ENCODE results near the gene ZNF264. TPM values are rescaled to one million over a fixed set of nuclear protein-coding genes. Genes with fewer than 3 reads are reported as not detected.

Gene ZNF264
- total RNA-seq, 3 donors from 2014 or later (not counting 1 experiment from before 2014, with no cell fraction given) = 50.4 to 62.1 (median 54.2) TPM

DNA sequence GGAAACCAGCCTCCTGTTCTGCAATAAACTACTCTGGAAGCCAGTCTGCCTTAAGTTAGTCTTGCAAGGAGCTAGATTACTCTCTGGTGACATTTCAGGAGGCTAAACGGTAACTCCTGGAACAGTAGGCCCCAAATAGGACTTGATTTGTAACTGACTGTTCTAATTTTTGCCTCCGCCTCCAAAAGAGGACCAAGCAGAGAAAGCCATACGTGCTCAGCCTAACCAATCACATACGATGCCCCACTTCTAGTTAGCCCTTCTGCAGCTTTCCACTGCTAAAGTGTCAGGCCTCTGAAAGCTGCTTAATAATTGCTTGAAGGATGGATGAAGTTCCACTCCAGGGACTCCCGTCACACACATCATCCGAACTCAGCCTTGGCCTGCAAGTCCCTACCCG lies 49.9 kb downstream of the ZNF264 start:
- H3K4me3 Mint-ChIP-seq = peak overlapping the region; percentile 95
- peak in 1 of 3 donors; percentile 3 for ATAC-seq
- H3K36me3 Mint-ChIP-seq = no peaks in the 10 kb centered on the region
- H3K9me3 ChIP-seq (ENCODE audit: control insufficient read depth, insufficient read depth, low read length) = no peaks in the 10 kb centered on the region
- intact Hi-C loops (cut with micrococcal nuclease) = loop anchor here (2.0 kb wide), 1 partner anchor 110 kb away; the partner anchor contains the start of gene ZNF304
- H3K27ac Mint-ChIP-seq = peak overlapping the region; percentile 94 to 96
- H3K9me3 Mint-ChIP-seq = no peaks in the 10 kb centered on the region
- H3K27me3 Mint-ChIP-seq (ENCODE audit: low read depth in 2 of 2) = no peaks in the 10 kb centered on the region
- H3K36me3 ChIP-seq (ENCODE audit: control insufficient read depth, insufficient read depth, low read length) = peaks cover 16% of the 10 kb centered on the region
- H3K27me3 ChIP-seq (ENCODE audit: control insufficient read depth, insufficient read depth, low read length) = no peaks in the 10 kb centered on the region
- H3K4me1 ChIP-seq (ENCODE audit: control insufficient read depth, insufficient read depth, low read length) = peaks cover 22% of the 10 kb centered on the region
- peaks cover 29 to 34% of the 10 kb centered on the region in 2 donors for H3K4me1 Mint-ChIP-seq
- TF ChIP-seq, protein P1, sequence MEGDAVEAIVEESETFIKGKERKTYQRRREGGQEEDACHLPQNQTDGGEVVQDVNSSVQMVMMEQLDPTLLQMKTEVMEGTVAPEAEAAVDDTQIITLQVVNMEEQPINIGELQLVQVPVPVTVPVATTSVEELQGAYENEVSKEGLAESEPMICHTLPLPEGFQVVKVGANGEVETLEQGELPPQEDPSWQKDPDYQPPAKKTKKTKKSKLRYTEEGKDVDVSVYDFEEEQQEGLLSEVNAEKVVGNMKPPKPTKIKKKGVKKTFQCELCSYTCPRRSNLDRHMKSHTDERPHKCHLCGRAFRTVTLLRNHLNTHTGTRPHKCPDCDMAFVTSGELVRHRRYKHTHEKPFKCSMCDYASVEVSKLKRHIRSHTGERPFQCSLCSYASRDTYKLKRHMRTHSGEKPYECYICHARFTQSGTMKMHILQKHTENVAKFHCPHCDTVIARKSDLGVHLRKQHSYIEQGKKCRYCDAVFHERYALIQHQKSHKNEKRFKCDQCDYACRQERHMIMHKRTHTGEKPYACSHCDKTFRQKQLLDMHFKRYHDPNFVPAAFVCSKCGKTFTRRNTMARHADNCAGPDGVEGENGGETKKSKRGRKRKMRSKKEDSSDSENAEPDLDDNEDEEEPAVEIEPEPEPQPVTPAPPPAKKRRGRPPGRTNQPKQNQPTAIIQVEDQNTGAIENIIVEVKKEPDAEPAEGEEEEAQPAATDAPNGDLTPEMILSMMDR (IDR thresholded peaks at IDR 0.05) = no peak
- peak overlapping the region; percentile 87 for H3K27ac ChIP-seq (ENCODE audit: low read length)
- H3K4me3 ChIP-seq (ENCODE audit: low read length) = peak overlapping the region; percentile 78
- no peak for DNase-seq
- WGBS (ENCODE audit: insufficient coverage) = 36% methylated on average over 7 of the region's 7 CpGs

DNA sequence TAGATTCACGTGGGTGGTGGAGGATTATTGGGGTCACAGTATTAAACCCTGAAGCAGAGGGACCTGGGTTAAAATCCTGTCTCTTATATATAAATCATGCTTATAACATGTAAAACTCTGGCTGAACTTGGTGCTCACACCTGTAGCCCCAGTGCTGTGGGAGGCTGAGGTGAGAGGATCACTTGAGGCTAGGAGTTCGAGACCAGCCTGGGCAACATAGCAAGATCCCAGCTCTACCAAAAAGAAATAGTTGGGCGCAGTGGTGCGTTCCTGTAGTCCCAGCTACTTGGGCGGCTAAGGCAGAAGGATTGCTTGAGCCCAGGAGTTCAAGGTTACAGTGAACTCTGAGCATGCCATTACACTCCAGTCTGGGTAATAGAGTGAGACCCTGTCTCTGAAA lies 51.5 kb downstream of the ZNF264 start:
- DNase-seq (no peak), ATAC-seq (no peak)
- Histone ChIP-seq H3K4me3 (ENCODE audit: low read length) (no peak overlapping the region), H3K27me3 (ENCODE audit: control insufficient read depth, insufficient read depth, low read length) (no peaks in the 10 kb centered on the region), H3K36me3 (ENCODE audit: control insufficient read depth, insufficient read depth, low read length) (peaks cover 19% of the 10 kb centered on the region), H3K9me3 (ENCODE audit: control insufficient read depth, insufficient read depth, low read length) (no peaks in the 10 kb centered on the region), H3K4me1 (ENCODE audit: control insufficient read depth, insufficient read depth, low read length) (peaks cover 22% of the 10 kb centered on the region), H3K27ac (ENCODE audit: low read length) (no peak overlapping the region)
- Mint-ChIP-seq H3K9me3 (no peaks in the 10 kb centered on the region), H3K4me1 (peaks cover 29 to 34% of the 10 kb centered on the region in 2 donors), H3K36me3 (no peaks in the 10 kb centered on the region), H3K27me3 (ENCODE audit: low read depth in 2 of 2) (no peaks in the 10 kb centered on the region), H3K27ac (no peak overlapping the region), H3K4me3 (no peak overlapping the region)
- intact Hi-C loops (cut with micrococcal nuclease) = no loop called here
- TF ChIP-seq, protein P1 (IDR thresholded peaks at IDR 0.05) = no peak
- 93% methylated on average over 4 of the region's 5 CpGs for WGBS (ENCODE audit: insufficient coverage)

DNA sequence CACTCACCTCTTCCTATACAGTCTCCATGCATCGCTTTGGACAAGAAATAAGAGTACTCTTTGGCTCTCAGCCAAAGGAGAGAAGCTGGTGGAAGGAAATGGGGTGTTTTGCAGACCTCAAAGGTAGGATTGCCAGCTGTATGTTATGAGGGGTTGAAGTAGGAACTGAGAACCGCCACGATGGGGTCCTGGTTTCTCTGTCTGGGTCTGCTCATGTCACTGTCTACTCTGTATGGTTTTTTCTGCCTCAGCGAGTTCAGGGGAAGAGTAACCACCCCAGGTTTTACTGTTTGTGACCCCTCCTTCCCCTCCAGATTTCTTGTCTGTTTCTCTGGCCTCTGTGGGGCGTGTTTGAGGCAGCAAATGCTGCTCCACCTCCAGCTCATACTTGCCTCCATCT lies 53.2 kb downstream of the ZNF264 start:
- DNase-seq (no peak), ATAC-seq (no peak)
- Mint-ChIP-seq H3K27ac (no peak overlapping the region), H3K4me1 (peaks cover 29 to 34% of the 10 kb centered on the region in 2 donors), H3K36me3 (no peaks in the 10 kb centered on the region), H3K4me3 (no peak overlapping the region), H3K9me3 (no peaks in the 10 kb centered on the region), H3K27me3 (ENCODE audit: low read depth in 2 of 2) (no peaks in the 10 kb centered on the region)
- TF ChIP-seq, protein P1 (IDR thresholded peaks at IDR 0.05) = no peak
- Histone ChIP-seq H3K36me3 (ENCODE audit: control insufficient read depth, insufficient read depth, low read length) (peaks cover 30% of the 10 kb centered on the region), H3K4me1 (ENCODE audit: control insufficient read depth, insufficient read depth, low read length) (peaks cover 22% of the 10 kb centered on the region), H3K27me3 (ENCODE audit: control insufficient read depth, insufficient read depth, low read length) (no peaks in the 10 kb centered on the region), H3K9me3 (ENCODE audit: control insufficient read depth, insufficient read depth, low read length) (no peaks in the 10 kb centered on the region), H3K27ac (ENCODE audit: low read length) (no peak overlapping the region), H3K4me3 (ENCODE audit: low read length) (no peak overlapping the region)
- intact Hi-C loops (cut with micrococcal nuclease) = no loop called here
- 92% methylated on average over 5 of the region's 5 CpGs for WGBS (ENCODE audit: insufficient coverage)

DNA sequence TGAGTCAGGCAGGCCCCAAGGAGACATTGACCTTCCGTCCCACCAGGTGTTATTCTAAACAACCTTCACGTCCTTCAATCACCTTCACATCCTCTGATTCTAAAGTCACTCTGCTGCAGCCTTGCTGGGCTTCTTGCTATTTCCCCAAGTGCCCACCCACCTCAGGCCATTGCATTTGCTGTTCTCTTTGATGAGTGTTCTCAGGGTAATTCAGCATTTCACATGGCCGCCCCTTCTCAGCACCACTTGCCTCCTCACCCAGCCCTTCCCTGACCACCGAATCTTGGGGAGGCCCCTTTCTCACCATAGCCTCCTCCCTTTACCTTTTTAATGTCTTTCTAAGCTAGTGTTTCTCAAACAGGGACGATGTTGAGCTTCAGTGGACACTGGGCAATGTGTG lies 53.8 kb downstream of the ZNF264 start:
- H3K9me3 ChIP-seq (ENCODE audit: control insufficient read depth, insufficient read depth, low read length) = no peaks in the 10 kb centered on the region
- no peaks in the 10 kb centered on the region for H3K27me3 ChIP-seq (ENCODE audit: control insufficient read depth, insufficient read depth, low read length)
- DNase-seq = no peak
- Mint-ChIP-seq H3K36me3 (peaks cover 3% of the 10 kb centered on the region), H3K27ac (no peak overlapping the region), H3K9me3 (no peaks in the 10 kb centered on the region), H3K27me3 (ENCODE audit: low read depth in 2 of 2) (no peaks in the 10 kb centered on the region), H3K4me1 (peaks cover 28 to 33% of the 10 kb centered on the region in 2 donors), H3K4me3 (no peak overlapping the region)
- H3K4me3 ChIP-seq (ENCODE audit: low read length) = no peak overlapping the region
- TF ChIP-seq, protein P1 (IDR thresholded peaks at IDR 0.05) = no peak
- H3K36me3 ChIP-seq (ENCODE audit: control insufficient read depth, insufficient read depth, low read length) = peaks cover 32% of the 10 kb centered on the region
- peaks cover 18% of the 10 kb centered on the region for H3K4me1 ChIP-seq (ENCODE audit: control insufficient read depth, insufficient read depth, low read length)
- intact Hi-C loops (cut with micrococcal nuclease) = no loop called here
- ATAC-seq = no peak
- 95% methylated on average over 5 of the region's 5 CpGs for WGBS (ENCODE audit: insufficient coverage)
- no peak overlapping the region for H3K27ac ChIP-seq (ENCODE audit: low read length)
